Measurements from ENCODE around the gene RHBDD1.

- TF ChIP-seq, protein P1, sequence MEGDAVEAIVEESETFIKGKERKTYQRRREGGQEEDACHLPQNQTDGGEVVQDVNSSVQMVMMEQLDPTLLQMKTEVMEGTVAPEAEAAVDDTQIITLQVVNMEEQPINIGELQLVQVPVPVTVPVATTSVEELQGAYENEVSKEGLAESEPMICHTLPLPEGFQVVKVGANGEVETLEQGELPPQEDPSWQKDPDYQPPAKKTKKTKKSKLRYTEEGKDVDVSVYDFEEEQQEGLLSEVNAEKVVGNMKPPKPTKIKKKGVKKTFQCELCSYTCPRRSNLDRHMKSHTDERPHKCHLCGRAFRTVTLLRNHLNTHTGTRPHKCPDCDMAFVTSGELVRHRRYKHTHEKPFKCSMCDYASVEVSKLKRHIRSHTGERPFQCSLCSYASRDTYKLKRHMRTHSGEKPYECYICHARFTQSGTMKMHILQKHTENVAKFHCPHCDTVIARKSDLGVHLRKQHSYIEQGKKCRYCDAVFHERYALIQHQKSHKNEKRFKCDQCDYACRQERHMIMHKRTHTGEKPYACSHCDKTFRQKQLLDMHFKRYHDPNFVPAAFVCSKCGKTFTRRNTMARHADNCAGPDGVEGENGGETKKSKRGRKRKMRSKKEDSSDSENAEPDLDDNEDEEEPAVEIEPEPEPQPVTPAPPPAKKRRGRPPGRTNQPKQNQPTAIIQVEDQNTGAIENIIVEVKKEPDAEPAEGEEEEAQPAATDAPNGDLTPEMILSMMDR (IDR thresholded peaks at IDR 0.05) = no peak
- no peak for TF ChIP-seq EP300 (IDR thresholded peaks at IDR 0.05)
These were observed 14.2 kb downstream of the RHBDD1 start for GRCh38 chr2:226850024-226850423.

Measured in stomach (tissue), 4 donors.